ENCODE data around the gene ADK. TPM values are rescaled to one million over a fixed set of nuclear protein-coding genes. Genes with fewer than 3 reads are reported as not detected.

ADK gene
- total and polyA plus RNA-seq, 2 donors from 2014 or later = 33.0 to 38.3 TPM

- Histone ChIP-seq H3K27me3 (ENCODE audit: control insufficient read depth, insufficient read depth, low read length) (no peaks in the 10 kb centered on the region), H3K9ac (ENCODE audit: low read length in 3 of 3) (peak overlapping the region; percentile 83 to 96 (median 90)), H3K27ac (ENCODE audit: low read depth in 2 of 2, low read length in 2 of 2) (peak overlapping the region; percentile 87 to 96), H3K4me3 (ENCODE audit: low read length in 3 of 3) (peak overlapping the region; percentile 91 to 100 (median 93)), H3K9me3 (ENCODE audit: control insufficient read depth in 2 of 3, insufficient read depth in 1 of 3, low read length in 3 of 3) (no peaks in the 10 kb centered on the region), H3K4me1 (ENCODE audit: control insufficient read depth in 2 of 3, insufficient read depth in 2 of 3, low read depth in 1 of 3, low read length in 3 of 3) (peaks cover 0 to 8% (median 0%) of the 10 kb centered on the region in 3 donors), H3K36me3 (ENCODE audit: control insufficient read depth in 2 of 3, insufficient read depth in 3 of 3, low read length in 3 of 3) (no peaks in the 10 kb centered on the region)
- intact Hi-C loops (cut with DNase I) = no loop called here
- TF ChIP-seq, protein P1, sequence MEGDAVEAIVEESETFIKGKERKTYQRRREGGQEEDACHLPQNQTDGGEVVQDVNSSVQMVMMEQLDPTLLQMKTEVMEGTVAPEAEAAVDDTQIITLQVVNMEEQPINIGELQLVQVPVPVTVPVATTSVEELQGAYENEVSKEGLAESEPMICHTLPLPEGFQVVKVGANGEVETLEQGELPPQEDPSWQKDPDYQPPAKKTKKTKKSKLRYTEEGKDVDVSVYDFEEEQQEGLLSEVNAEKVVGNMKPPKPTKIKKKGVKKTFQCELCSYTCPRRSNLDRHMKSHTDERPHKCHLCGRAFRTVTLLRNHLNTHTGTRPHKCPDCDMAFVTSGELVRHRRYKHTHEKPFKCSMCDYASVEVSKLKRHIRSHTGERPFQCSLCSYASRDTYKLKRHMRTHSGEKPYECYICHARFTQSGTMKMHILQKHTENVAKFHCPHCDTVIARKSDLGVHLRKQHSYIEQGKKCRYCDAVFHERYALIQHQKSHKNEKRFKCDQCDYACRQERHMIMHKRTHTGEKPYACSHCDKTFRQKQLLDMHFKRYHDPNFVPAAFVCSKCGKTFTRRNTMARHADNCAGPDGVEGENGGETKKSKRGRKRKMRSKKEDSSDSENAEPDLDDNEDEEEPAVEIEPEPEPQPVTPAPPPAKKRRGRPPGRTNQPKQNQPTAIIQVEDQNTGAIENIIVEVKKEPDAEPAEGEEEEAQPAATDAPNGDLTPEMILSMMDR (IDR thresholded peaks at IDR 0.05; ENCODE audit: borderline replicate concordance, extremely low read depth, insufficient read depth) = no peak
- DNase-seq (peak; percentile 93 to 98 (median 95)), FAIRE-seq (no peak)
Measured at GRCh38 chr10:74176380-74177139, 25.5 kb downstream of the ADK start.

GRCh38 chr10:74177140-74177677 lies 26.2 kb downstream of the ADK start:
- Histone ChIP-seq H3K27me3 (ENCODE audit: control insufficient read depth, insufficient read depth, low read length) (no peaks in the 10 kb centered on the region), H3K9ac (ENCODE audit: low read length in 3 of 3) (peak overlapping the region; percentile 52 to 96 (median 90)), H3K36me3 (ENCODE audit: control insufficient read depth in 2 of 3, insufficient read depth in 3 of 3, low read length in 3 of 3) (no peaks in the 10 kb centered on the region), H3K4me3 (ENCODE audit: low read length in 3 of 3) (peak overlapping the region; percentile 91 to 100 (median 93)), H3K4me1 (ENCODE audit: control insufficient read depth in 2 of 3, insufficient read depth in 2 of 3, low read depth in 1 of 3, low read length in 3 of 3) (peaks cover 0 to 8% (median 0%) of the 10 kb centered on the region in 3 donors), H3K9me3 (ENCODE audit: control insufficient read depth in 2 of 3, insufficient read depth in 1 of 3, low read length in 3 of 3) (no peaks in the 10 kb centered on the region), H3K27ac (ENCODE audit: low read depth in 2 of 2, low read length in 2 of 2) (peak overlapping the region; percentile 87 to 96)
- FAIRE-seq (no peak), DNase-seq (peak in 2 of 5 donors; percentile 43 to 82)
- TF ChIP-seq, protein P1 (IDR thresholded peaks at IDR 0.05; ENCODE audit: borderline replicate concordance, extremely low read depth, insufficient read depth) = no peak
- intact Hi-C loops (cut with DNase I) = no loop called here

- intact Hi-C loops (cut with DNase I) = no loop called here
- no peak for FAIRE-seq
Measured at GRCh38 chr10:74178042-74178791, 27.2 kb downstream of the ADK start.

More at GRCh38 chr10:74178042-74178791, 27.2 kb downstream of the ADK start:
- H3K27ac ChIP-seq (ENCODE audit: low read depth in 2 of 2, low read length in 2 of 2) = no peak overlapping the region
- H3K36me3 ChIP-seq (ENCODE audit: control insufficient read depth in 2 of 3, insufficient read depth in 3 of 3, low read length in 3 of 3) = no peaks in the 10 kb centered on the region
- H3K27me3 ChIP-seq (ENCODE audit: control insufficient read depth, insufficient read depth, low read length) = no peaks in the 10 kb centered on the region
- H3K9ac ChIP-seq (ENCODE audit: low read length in 3 of 3) = no peak overlapping the region
- no peak overlapping the region for H3K4me3 ChIP-seq (ENCODE audit: low read length in 3 of 3)
- no peaks in the 10 kb centered on the region for H3K9me3 ChIP-seq (ENCODE audit: control insufficient read depth in 2 of 3, insufficient read depth in 1 of 3, low read length in 3 of 3)
- peaks cover 0 to 8% (median 0%) of the 10 kb centered on the region in 3 donors for H3K4me1 ChIP-seq (ENCODE audit: control insufficient read depth in 2 of 3, insufficient read depth in 2 of 3, low read depth in 1 of 3, low read length in 3 of 3)
- TF ChIP-seq, protein P1 (IDR thresholded peaks at IDR 0.05; ENCODE audit: borderline replicate concordance, extremely low read depth, insufficient read depth) = no peak
- DNase-seq = no peak
